GM18870 (cell line): Measurements from ENCODE around the gene MMP19.

Experiments used
- ATAC-seq: cut with Tn5 transposase; IDR thresholded peaks from one replicate; pipeline ENCODE4 v1.9.1; 2021; ENCODE audit warnings: moderate library complexity; ENCODE audit not compliant: unreplicated experiment

MMP19 gene

DNA sequence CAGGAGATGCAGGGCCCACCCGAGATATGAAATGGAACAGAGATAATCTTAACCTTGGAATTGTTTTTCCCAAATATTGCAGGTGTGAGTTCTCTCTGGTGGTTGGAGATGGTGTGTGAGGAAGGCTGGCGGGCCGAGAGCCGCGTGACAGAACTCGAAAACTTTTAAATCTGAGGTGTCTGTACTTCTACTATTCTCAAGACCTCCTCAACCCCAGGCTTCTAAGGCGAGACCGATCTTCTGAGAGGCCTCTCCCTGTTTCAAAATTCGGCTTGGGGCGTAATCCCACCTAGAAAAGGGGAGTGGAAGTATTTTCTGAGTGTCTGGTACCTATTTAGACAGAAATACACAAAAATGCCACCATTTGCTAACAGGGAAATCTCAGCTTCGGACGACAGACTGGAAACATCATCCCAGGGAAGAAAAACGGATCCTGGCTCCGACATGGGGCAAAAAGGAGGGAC is 25.8 kb downstream of the MMP19 start:
- no peak for ATAC-seq

DNA sequence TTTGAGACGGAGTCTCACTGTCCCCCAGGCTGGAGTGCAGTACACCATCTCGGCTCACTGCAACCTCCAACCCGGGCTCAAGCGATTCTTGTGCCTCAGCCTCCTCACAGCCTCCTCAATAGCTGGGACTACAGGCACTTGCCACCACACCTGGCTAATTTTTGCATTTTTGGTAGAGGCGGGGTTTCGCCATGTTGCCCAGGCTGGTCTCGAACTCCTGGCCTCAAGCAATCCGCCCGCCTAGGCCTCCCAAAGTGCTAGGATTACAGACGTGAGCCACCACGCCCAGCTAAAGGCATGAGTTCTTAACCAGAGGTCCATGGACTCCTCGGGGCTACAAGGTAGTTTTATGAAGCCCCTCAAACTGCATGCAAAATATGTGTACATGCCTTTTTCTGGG is 27.3 kb downstream of the MMP19 start:
- no peak for ATAC-seq

GRCh38 chr12:55814257-55814656 is 28.5 kb downstream of the MMP19 start:
- no peak for ATAC-seq

DNA sequence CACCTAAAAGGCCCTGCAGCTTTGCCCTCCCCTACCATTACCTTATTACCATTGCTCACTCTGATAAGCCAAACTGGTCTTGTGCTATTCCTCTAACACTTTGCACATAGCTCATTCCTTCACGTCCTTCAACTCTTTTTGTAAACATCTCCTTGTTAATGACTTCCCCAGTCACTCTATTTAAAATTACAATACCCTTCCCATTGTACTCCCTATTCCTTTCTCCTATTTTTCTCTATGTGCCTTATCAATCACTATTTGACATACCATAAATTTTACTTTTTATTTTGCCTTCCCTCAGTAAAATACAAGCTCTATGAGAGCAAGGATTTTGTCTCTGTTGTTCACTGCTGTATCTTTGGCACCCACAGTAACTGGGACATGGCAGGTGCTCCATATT is 30.6 kb downstream of the MMP19 start:
- no peak for ATAC-seq

- ATAC-seq = no peak
Observed at GRCh38 chr12:55809274-55809673, 33.5 kb downstream of the MMP19 start.

DNA sequence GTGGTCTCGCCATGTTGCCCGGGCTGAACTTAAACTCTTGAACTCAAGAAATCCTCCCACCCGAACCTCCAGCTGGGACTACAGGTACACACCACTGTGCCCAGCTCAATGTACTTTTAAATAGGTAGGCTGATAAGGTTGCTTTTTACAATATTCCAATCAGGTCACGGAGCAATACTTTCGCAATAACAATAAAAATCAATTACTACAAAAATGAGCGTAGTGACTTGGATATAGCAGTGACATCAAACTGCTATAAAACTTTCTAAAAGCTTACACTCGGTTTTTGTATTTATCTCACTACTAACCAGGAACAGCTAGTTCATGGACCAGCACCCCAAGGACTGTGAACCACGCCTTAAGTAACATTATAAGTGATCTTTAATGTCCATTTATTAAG is 35.8 kb downstream of the MMP19 start:
- ATAC-seq = no peak

DNA sequence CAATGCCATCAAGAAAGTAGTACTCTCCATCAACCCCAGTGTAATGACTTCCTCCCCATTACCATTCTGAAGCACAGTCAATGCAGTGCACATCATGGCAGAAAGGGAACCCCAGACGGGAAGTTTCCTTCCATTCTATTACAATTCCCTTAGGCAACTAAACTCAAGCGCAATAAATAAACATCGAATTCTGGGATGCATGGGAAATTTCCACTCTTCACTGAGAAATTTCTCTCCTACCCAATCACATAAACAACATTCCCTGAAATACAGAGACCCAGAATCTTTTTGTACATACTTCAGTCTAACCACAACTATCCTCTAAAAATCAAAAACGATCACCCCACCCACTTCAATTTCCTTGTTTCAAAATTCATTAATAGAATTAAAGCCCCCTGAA is 45.2 kb downstream of the MMP19 start:
- ATAC-seq = no peak

GRCh38 chr12:55797068-55797467 is 45.7 kb downstream of the MMP19 start:
- ATAC-seq = no peak

DNA sequence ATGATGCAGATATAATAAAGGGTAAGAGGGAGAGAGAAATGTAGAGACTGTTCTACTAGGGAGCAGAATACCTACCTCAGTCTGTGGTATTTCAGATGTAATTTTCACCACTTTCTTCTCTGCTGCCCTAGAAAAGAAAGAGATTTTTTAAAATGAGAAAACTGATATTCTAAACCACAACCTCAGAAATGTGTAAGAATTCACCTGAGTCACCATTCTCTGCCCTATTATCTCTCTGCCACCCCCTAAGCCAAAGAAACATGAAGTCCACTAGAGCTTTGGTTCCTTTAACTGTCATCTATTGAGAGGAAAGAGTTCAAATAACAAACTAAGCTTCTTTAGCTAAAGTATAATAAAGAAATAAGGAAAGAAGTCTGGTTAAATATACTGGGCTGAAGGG is 46.8 kb downstream of the MMP19 start:
- no peak for ATAC-seq

- ATAC-seq = no peak
Observed at GRCh38 chr12:55789893-55790292, 52.8 kb downstream of the MMP19 start.

DNA sequence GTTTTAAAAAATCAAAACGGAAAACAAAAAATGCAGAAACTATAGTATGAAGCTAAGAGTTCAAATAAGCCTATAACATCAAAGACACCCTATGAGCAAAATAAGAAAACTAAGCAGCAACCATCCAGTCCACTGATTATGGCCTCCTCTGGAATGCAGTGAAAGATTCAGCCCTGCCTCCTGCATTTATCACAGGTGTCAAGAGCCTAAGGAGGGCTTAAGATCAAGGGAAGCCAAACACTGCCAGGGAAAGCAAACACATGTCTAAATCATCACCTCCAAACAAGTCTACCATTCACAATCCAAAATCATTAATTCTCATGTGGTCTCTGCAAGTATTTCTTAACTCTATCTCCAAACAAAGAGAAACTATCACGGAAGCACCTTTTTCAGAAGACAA is 53.6 kb downstream of the MMP19 start:
- ATAC-seq = no peak

GRCh38 chr12:55788546-55788945 is 54.2 kb downstream of the MMP19 start:
- ATAC-seq = no peak
